Lower lobe of right lung (tissue), 2 donors: ENCODE results near the gene CELSR2. TPM values are rescaled to one million over a fixed set of nuclear protein-coding genes. Genes with fewer than 3 reads are reported as not detected.
"Not testable (repeated sequence)": the region's sequence is repeated elsewhere in the genome, so short reads cannot be mapped to it uniquely, and the experiment has no call there.

Experiments used
- ATAC-seq, 2 donors: fragments of 200-7000 bp; cut with Tn5 transposase; one replicate each; pipeline ENCODE4 v1.9.1; 2020 to 2022; ENCODE audit warnings: mild to moderate bottlenecking in 2 of 2, moderate library complexity in 2 of 2
- DNase-seq: peaks from one replicate; pipeline ENCODE4 v3.0.0-alpha.2; 2020
- H3K27ac ChIP-seq: fragments of 200-600 bp; one replicate; pipeline ENCODE4 v1.8.0; 2022
- H3K27me3 ChIP-seq: fragments of 200-600 bp; one replicate; pipeline ENCODE4 v1.8.0; 2022; ENCODE audit warnings: low read depth
- H3K36me3 ChIP-seq: fragments of 200-600 bp; one replicate; pipeline ENCODE4 v1.8.0; 2022; ENCODE audit warnings: mild to moderate bottlenecking
- H3K4me1 ChIP-seq: fragments of 200-600 bp; one replicate; pipeline ENCODE4 v1.8.0; 2022
- H3K4me3 ChIP-seq: fragments of 200-600 bp; one replicate; pipeline ENCODE4 v1.8.0; 2022; ENCODE audit warnings: mild to moderate bottlenecking
- H3K9me3 ChIP-seq: fragments of 200-600 bp; one replicate; pipeline ENCODE4 v1.8.0; 2022
- CTCF ChIP-seq: fragments of 200-600 bp; IDR thresholded peaks from one replicate; pipeline ENCODE4 v1.8.0; 2022; ENCODE audit warnings: antibody characterized with exemption, mild to moderate bottlenecking
- intact Hi-C: fragments of 100-400 bp; cut with DNase I; formaldehyde crosslinking; loops from one replicate; pipeline ENCODE4 v1.11.0; 2022
- total RNA-seq: library from RNA; stranded (reverse); fragmentation: NEBNext Ultra II Directional; extraction: Animal tissue kit (Norgen Biotek cat#: 25700); gene quantifications from one replicate; pipeline ENCODE4 v1.2.1, GENCODE V29; 2021
- donor health status: DM: no; HTN: yes; CAD: no; lungs with severe emphysema.

Gene CELSR2
- total RNA-seq, 1 donor from 2014 or later = 7.2 TPM

GRCh38 chr1:109304226-109304920 lies 55.0 kb downstream of the CELSR2 start:
- H3K36me3 ChIP-seq = no peaks in the 10 kb centered on the region
- H3K9me3 ChIP-seq = no peaks in the 10 kb centered on the region
- no peak for DNase-seq
- H3K27ac ChIP-seq = peak overlapping the region; percentile 67
- H3K4me3 ChIP-seq = no peak overlapping the region
- H3K27me3 ChIP-seq = no peaks in the 10 kb centered on the region
- peaks cover 54% of the 10 kb centered on the region for H3K4me1 ChIP-seq
- ATAC-seq = peak in 1 of 2 donors; percentile 29
- intact Hi-C loops = no loop called here
- no peak for TF ChIP-seq CTCF

DNA sequence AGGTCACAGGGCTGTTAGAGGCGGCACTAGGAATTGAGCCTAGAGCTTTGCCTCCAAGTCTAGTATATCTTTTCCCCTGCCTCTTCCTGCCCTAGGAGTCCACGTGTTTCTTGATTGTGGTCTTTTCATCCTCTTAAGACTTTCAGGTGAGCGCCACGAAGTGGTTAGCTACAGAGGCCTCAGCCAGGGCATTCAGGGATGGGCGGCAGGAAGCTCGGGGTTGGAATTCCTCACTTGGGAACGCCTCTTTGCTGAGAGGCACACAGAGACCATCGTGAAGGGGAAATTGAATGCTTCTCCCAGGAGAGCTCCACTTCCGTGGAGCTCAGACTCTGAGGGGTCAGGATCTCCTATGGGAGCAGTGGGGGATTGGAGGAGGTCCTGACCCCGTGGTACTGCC lies 56.7 kb downstream of the CELSR2 start:
- H3K9me3 ChIP-seq, H3K27me3 ChIP-seq, H3K4me3 ChIP-seq, H3K36me3 ChIP-seq, intact Hi-C loops: not testable (repeated sequence)
- DNase-seq (peak; percentile 59), ATAC-seq (peak; percentile 64 to 81)
- Histone ChIP-seq H3K4me1 (peaks cover 45% of the 10 kb centered on the region), H3K27ac (peak overlapping the region; percentile 67)

DNA sequence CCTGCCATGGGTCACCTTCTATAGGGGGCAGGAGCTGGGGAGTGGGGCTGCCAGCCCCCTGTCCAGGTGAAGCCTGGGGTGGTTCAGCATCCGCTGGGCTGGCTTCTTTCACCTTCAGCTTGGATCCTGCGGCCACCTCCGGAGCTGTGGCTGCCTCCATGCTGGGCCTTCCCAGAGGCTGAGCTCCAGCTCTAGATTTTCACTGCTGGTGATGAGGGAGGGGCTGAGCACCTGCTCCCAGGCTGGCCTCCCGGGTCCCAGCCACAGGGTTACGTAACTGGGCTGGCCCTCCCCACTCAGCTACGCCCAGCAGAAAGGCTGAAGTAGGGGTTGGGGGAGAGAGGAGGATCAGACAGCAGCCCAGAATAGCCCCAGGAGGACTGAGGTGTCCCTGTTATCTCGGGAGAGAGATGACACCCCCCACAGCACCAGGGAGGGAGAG lies 57.5 kb downstream of the CELSR2 start, which contains the start of gene MYBPHL:
Gene MYBPHL (minus strand): TSS at position 180 of the 442 bp plus-strand sequence. CDS start 20 bp downstream, at position 160.
- Histone ChIP-seq H3K27me3 (no peaks in the 10 kb centered on the region), H3K36me3 (peaks cover 14% of the 10 kb centered on the region), H3K9me3 (no peaks in the 10 kb centered on the region), H3K4me1 (peaks cover 45% of the 10 kb centered on the region), H3K4me3 (no peak within 1 kb of the TSS), H3K27ac (peak within 1 kb of the TSS; percentile 67)
- TF ChIP-seq CTCF = no peak
- DNase-seq (peak; percentile 64), ATAC-seq (peak; percentile 64 to 67)
- intact Hi-C loops = no loop called here

GRCh38 chr1:109307274-109308021 lies 58.1 kb downstream of the CELSR2 start:
- Histone ChIP-seq H3K27me3 (no peaks in the 10 kb centered on the region), H3K36me3 (peaks cover 20% of the 10 kb centered on the region), H3K4me3 (no peak overlapping the region), H3K27ac (peak overlapping the region; percentile 67), H3K4me1 (peaks cover 45% of the 10 kb centered on the region), H3K9me3 (no peaks in the 10 kb centered on the region)
- DNase-seq (peak; percentile 68), ATAC-seq (peak; percentile 85 to 91)
- intact Hi-C loops = no loop called here
- no peak for TF ChIP-seq CTCF

DNA sequence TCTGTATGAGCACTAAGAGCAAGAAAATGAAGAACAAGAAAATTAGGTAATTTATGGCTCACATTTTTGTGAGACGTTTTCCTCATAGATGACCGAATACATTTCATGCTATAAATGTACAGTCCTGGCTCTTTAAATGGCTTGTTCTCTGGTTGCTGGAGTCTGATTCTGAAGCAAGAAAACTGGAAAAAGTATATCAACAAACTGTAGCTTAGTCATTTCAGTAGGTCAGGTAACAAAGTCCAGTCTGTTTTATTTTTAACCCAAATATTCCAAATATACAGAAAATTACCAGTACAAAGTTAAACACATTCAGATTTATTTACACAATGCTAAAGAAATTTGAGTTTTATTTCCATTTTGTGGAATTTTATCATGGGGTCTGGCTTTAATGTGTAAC lies 60.0 kb downstream of the CELSR2 start:
- H3K36me3 ChIP-seq = peaks cover 38% of the 10 kb centered on the region
- H3K4me1 ChIP-seq = peaks cover 47% of the 10 kb centered on the region
- DNase-seq = no peak
- H3K27ac ChIP-seq = no peak overlapping the region
- no peak overlapping the region for H3K4me3 ChIP-seq
- ATAC-seq = no peak
- no peaks in the 10 kb centered on the region for H3K27me3 ChIP-seq
- H3K9me3 ChIP-seq = no peaks in the 10 kb centered on the region
- intact Hi-C loops = no loop called here
- no peak for TF ChIP-seq CTCF

- peaks cover 67% of the 10 kb centered on the region for H3K36me3 ChIP-seq
- H3K4me1 ChIP-seq = peaks cover 19% of the 10 kb centered on the region
- H3K27me3 ChIP-seq = no peaks in the 10 kb centered on the region
- no peak overlapping the region for H3K4me3 ChIP-seq
- DNase-seq (no peak), ATAC-seq (no peak)
- H3K27ac ChIP-seq = no peak overlapping the region
- intact Hi-C loops = no loop called here
- no peak for TF ChIP-seq CTCF
- H3K9me3 ChIP-seq = no peaks in the 10 kb centered on the region
These were observed 62.9 kb downstream of the CELSR2 start for GRCh38 chr1:109312246-109312645.
